A673 (cell line): ENCODE measurements around the gene PLA2G4C. TPM values are rescaled to one million over a fixed set of nuclear protein-coding genes. Genes with fewer than 3 reads are reported as not detected.

Source experiments
- Bru-seq: library from RNA; stranded (reverse); fragments of 400-500 nt; gene quantifications from one replicate; lab custom pipeline; 2021; lab: Mats Ljungman, UMichigan
- BruChase-seq, 2 experiments: library from RNA; stranded (reverse); fragments of 400-500 nt; gene quantifications; one replicate each; lab custom pipeline; 2021; lab: Mats Ljungman, UMichigan
- BruUV-seq: library from RNA; stranded (reverse); fragments of 400-500 nt; replicated peaks from 2 replicates; lab custom pipeline; 2021; lab: Mats Ljungman, UMichigan
- CTCF ChIA-PET: fragments of 300-600 bp; sonication (Branson Sonifier 250); formaldehyde crosslinking; loops from one replicate; lab custom pipeline; 2022; ENCODE audit warnings: antibody characterized with exemption; lab: Charles Lee
- POLR2A ChIA-PET: fragments of 300-600 bp; sonication (Branson Sonifier 250); formaldehyde crosslinking; loops from one replicate; lab custom pipeline; 2022; ENCODE audit warnings: antibody characterized with exemption; ENCODE audit not compliant: low non-redundant PET; lab: Charles Lee
- DNase-seq: peaks from one replicate; pipeline ENCODE4 v3.0.0-alpha.2; 2015; ENCODE audit warnings: low spot score
- H3K27ac ChIP-seq: fragments of 200-600 bp; sonication (generic); 2 replicates; pipeline ENCODE4 v1.5.1; 2016; ENCODE audit warnings: mixed run types, low read depth, mild to moderate bottlenecking, mixed read lengths, antibody characterized with exemption, low read length; ENCODE audit not compliant: poor library complexity, severe bottlenecking
- H3K27me3 ChIP-seq: fragments of 200-600 bp; sonication (generic); replicated peaks from 2 replicates; pipeline ENCODE4 v1.6.1; 2017; ENCODE audit warnings: mixed run types, low read depth, mild to moderate bottlenecking, mixed read lengths, antibody characterized with exemption, low read length; ENCODE audit not compliant: insufficient read depth, poor library complexity
- H3K36me3 ChIP-seq: fragments of 200-600 bp; sonication (generic); 2 replicates; pipeline ENCODE4 v1.6.1; 2016; ENCODE audit warnings: mixed run types, mild to moderate bottlenecking, mixed read lengths, antibody characterized with exemption, low read length; ENCODE audit not compliant: insufficient read depth, poor library complexity, severe bottlenecking
- H3K4me1 ChIP-seq: fragments of 200-600 bp; sonication (generic); 2 replicates; pipeline ENCODE4 v1.6.1; 2017; ENCODE audit warnings: mixed run types, mild to moderate bottlenecking, mixed read lengths, antibody characterized with exemption, low read length; ENCODE audit not compliant: insufficient read depth, poor library complexity, severe bottlenecking
- H3K4me3 ChIP-seq: fragments of 200-600 bp; sonication (generic); 2 replicates; pipeline ENCODE4 v1.5.1; 2016; ENCODE audit warnings: low read depth, mixed run types, mild to moderate bottlenecking, mixed read lengths, low read length; ENCODE audit not compliant: poor library complexity, severe bottlenecking
- H3K9me3 ChIP-seq: fragments of 200-600 bp; sonication (generic); 2 replicates; pipeline ENCODE4 v1.6.1; 2016; ENCODE audit warnings: mixed run types, low read depth, mild to moderate bottlenecking, mixed read lengths, antibody characterized with exemption, low read length; ENCODE audit not compliant: poor library complexity, severe bottlenecking
- CTCF ChIP-seq: fragments of 300-800, 200-600 bp; sonication (generic); conservative IDR thresholded peaks from 2 replicates; pipeline ENCODE4 v1.5.1; 2017; ENCODE audit warnings: low read depth, mild to moderate bottlenecking, antibody characterized with exemption, low read length, moderate library complexity, mixed read lengths
- EZH2 ChIP-seq: fragments of 200-600 bp; sonication (generic); IDR thresholded peaks from 2 replicates; pipeline ENCODE4 v1.6.1; 2017; ENCODE audit warnings: borderline replicate concordance, low read depth, mild to moderate bottlenecking, mixed read lengths, antibody characterized with exemption, low read length; ENCODE audit not compliant: poor library complexity, severe bottlenecking
- intact Hi-C: fragments of 100-400 bp; cut with micrococcal nuclease; formaldehyde crosslinking; loops from one replicate; pipeline ENCODE4 v1.10.0; 2022; ENCODE audit not compliant: unreplicated experiment
- long read RNA-seq: library from polyadenylated mRNA; stranded (forward); transcript quantifications from one replicate; pipeline ENCODE4 v2.0.0, GENCODE V29; 2022
- total RNA-seq: library from RNA; stranded (reverse); gene quantifications from 2 replicates; pipeline ENCODE4 v1.2.3, GENCODE V29; 2021

Gene PLA2G4C
- 4.8 and 8.2 TPM in 2 replicates for total RNA-seq
- percentile 33 among the genes with signal in this experiment for Bru-seq, nascent RNA
- BruChase-seq, experiment 1, labeled RNA remaining after a 2-hour chase, result percentile 36 among the genes with signal in this experiment
- BruChase-seq, experiment 2, labeled RNA remaining after a 6-hour chase, result percentile 44 among the genes with signal in this experiment
- long read RNA-seq, partial matches to known transcripts, result 1 of 9 reads
- long read RNA-seq, other reads (novel, unspliced or antisense), result 8 of 9 reads

GRCh38 chr19:48110350-48110966 lies at the start of gene PLA2G4C:
Gene PLA2G4C, minus strand, starts transcription at chr19:48110817. Its CDS starts 4,288 bp downstream, at chr19:48106529.
- Histone ChIP-seq H3K36me3 (peaks cover 5% of the 10 kb centered on the region), H3K27ac (peak within 1 kb of the TSS; percentile 77), H3K4me3 (peak within 1 kb of the TSS; percentile 39), H3K4me1 (peaks cover 3% of the 10 kb centered on the region), H3K27me3 (no peaks in the 10 kb centered on the region), H3K9me3 (no peaks in the 10 kb centered on the region)
- intact Hi-C loops, result loop anchor here (5.0 kb wide), 1 partner anchor 142 kb away; no protein-coding TSS in a partner anchor
- no TSS peak for BruUV-seq
- ChIA-PET POLR2A (interaction anchor here (0.6 kb wide), 1 partner anchor 147 kb away, joined by 4 read pairs; no protein-coding TSS in a partner anchor), CTCF (interaction anchor here (0.6 to 1.1 kb wide), 5 partner anchors 9 to 150 kb away, joined by 3 to 9 read pairs (median 5); no protein-coding TSS in a partner anchor)
- TF ChIP-seq CTCF (no peak), EZH2 (no peak)
- DNase-seq, result peak; percentile 95

- peaks cover 54% of the 10 kb centered on the region for H3K36me3 ChIP-seq
- H3K27me3 ChIP-seq, result no peaks in the 10 kb centered on the region
- no peak overlapping the region for H3K27ac ChIP-seq
- no peak overlapping the region for H3K4me3 ChIP-seq
- CTCF ChIA-PET, result no interaction called here
- POLR2A ChIA-PET, result no interaction called here
- TF ChIP-seq EZH2, result no peak
- TF ChIP-seq CTCF, result no peak
- no peaks in the 10 kb centered on the region for H3K9me3 ChIP-seq
- DNase-seq, result no peak
- intact Hi-C loops, result no loop called here
- peaks cover 13% of the 10 kb centered on the region for H3K4me1 ChIP-seq
- BruUV-seq, result no TSS peak
Measured at GRCh38 chr19:48158210-48158790, 47.7 kb upstream of the PLA2G4C start.

GRCh38 chr19:48154003-48154402 lies 43.4 kb upstream of the PLA2G4C start:
- H3K27me3 ChIP-seq, result no peaks in the 10 kb centered on the region
- POLR2A ChIA-PET, result interaction anchor here (0.9 kb wide), 1 partner anchor 16 kb away, joined by 13 read pairs; no protein-coding TSS in a partner anchor
- no TSS peak for BruUV-seq
- peaks cover 26% of the 10 kb centered on the region for H3K4me1 ChIP-seq
- no peaks in the 10 kb centered on the region for H3K9me3 ChIP-seq
- H3K27ac ChIP-seq, result peak overlapping the region; percentile 94
- TF ChIP-seq EZH2 (no peak), CTCF (no peak)
- intact Hi-C loops, result no loop called here
- peaks cover 48% of the 10 kb centered on the region for H3K36me3 ChIP-seq
- peak; percentile 54 for DNase-seq
- no peak overlapping the region for H3K4me3 ChIP-seq
- CTCF ChIA-PET, result interaction anchor here (0.8 kb wide), 1 partner anchor 435 kb away, joined by 4 read pairs; no protein-coding TSS in a partner anchor
